Ovary (tissue), 10 donors: Measurements from ENCODE around the gene FAM161A. TPM values are rescaled to one million over a fixed set of nuclear protein-coding genes. Genes with fewer than 3 reads are reported as not detected.

ENCODE experiments used
- DNase-seq, 5 donors: peaks; one replicate each; pipeline ENCODE4 v3.0.0-alpha.2; 2019 to 2020
- H3K27ac ChIP-seq, 2 donors: fragments of 200-600 bp; one replicate each; pipeline versions ENCODE4 v1.5.1 to v1.8.0; 2019 to 2022
- H3K27me3 ChIP-seq: fragments of 200-600 bp; one replicate; pipeline ENCODE4 v1.8.0; 2022
- H3K36me3 ChIP-seq: fragments of 200-600 bp; sonication (generic); one replicate; pipeline ENCODE4 v1.5.1; 2019
- H3K4me1 ChIP-seq: one replicate; pipeline ENCODE4 v1.8.1; 2013; ENCODE audit warnings: mild to moderate bottlenecking, moderate library complexity; ENCODE audit not compliant: insufficient read depth
- H3K4me3 ChIP-seq: fragments of 200-600 bp; sonication (generic); one replicate; pipeline ENCODE4 v1.5.1; 2017
- H3K9me3 ChIP-seq, 2 donors: fragments of 200-600 bp in 1 of 2; sonication (generic) in 1 of 2; one replicate each; pipeline versions ENCODE4 v1.5.1 to v1.8.1; 2013 to 2019; ENCODE audit warnings: mild to moderate bottlenecking in 1 of 2, moderate library complexity in 1 of 2
- CTCF ChIP-seq, 3 donors: fragments of 450-650 bp in 2 of 3; fragments of 200-600 bp in 1 of 3; IDR thresholded peaks; one replicate each; pipeline versions ENCODE4 v1.5.1 to v1.8.0; 2016 to 2022; ENCODE audit warnings: antibody characterized with exemption in 3 of 3, mild to moderate bottlenecking in 1 of 3
- EP300 ChIP-seq: sonication (generic); formaldehyde crosslinking; IDR thresholded peaks from one replicate; pipeline ENCODE4 v1.6.1; 2017; ENCODE audit warnings: antibody characterized with exemption
- POLR2A ChIP-seq: fragments of 450-650 bp; IDR thresholded peaks from one replicate; pipeline ENCODE4 v1.6.1; 2017; ENCODE audit warnings: antibody characterized with exemption, mild to moderate bottlenecking, moderate library complexity
- WGBS, 3 donors: extraction: QIAGEN DNeasy Blood & Tissue Kit in 1 of 3; methylation state at CpG; one replicate each; pipeline versions ENCODE4 v1.1.5 to v1.1.7; 2013 to 2017; 5-methylcytosine and 5-hydroxymethylcytosine counted together
- intact Hi-C, 4 donors: fragments of 100-400 bp; cut with DNase I; formaldehyde crosslinking; loops; one replicate each; pipeline versions ENCODE4 v1.11.0 to v1.15.1; 2022 to 2023
- long read RNA-seq, 3 donors: library from polyadenylated mRNA in 2 of 3; unstranded in 2 of 3; transcript quantifications; one replicate each; pipeline ENCODE4 v2.0.0 and lab custom pipeline, GENCODE V29; 2021 to 2026
- polyA plus RNA-seq, 2 donors: library from polyadenylated mRNA; stranded (reverse); fragments of 200-250 nt in 1 of 2; fragments of 350-450 nt in 1 of 2; fragmentation: Illumina TruSeq in 1 of 2; extraction: RNeasy Lipid Tissue Mini Kit (QIAGEN cat#74804) in 1 of 2; gene quantifications; one replicate each; pipeline ENCODE4 v1.2.3, GENCODE V29; 2013 to 2014
- total RNA-seq, 7 donors: library from RNA; depleted of rRNA in 2 of 7; stranded (reverse); fragments of >200 nt in 2 of 7; fragmentation: NEBNext Ultra II Directional in 3 of 7; extraction: Animal tissue kit (Norgen Biotek cat#: 25700) in 3 of 7; gene quantifications; one replicate each; pipeline versions ENCODE4 v1.1.0 to v1.2.4, GENCODE V29; 2016 to 2023
- donor health status: DM: no; HTN: no; CAD: no; lungs with moderate emphysema.
- donor health status: DM: no; HTN: no; CAD: no.
- donor health status: Bipolar disorder and iron deficiency.
- donor health status: DM: yes; HTN: yes; CAD: no.
- donor health status: DM: no; HTN: no; CAD: no.
- donor health status: DM: yes; HTN: yes; CAD: no.

Gene FAM161A
- 1 to 10 TPM; 4.9 to 9.4 (median 7.2) TPM for total RNA-seq
- 1 to 10 TPM; 5.6 to 6.1 TPM for polyA plus RNA-seq
- long read RNA-seq, donor 1, partial matches to known transcripts = 51 of 55 reads
- long read RNA-seq, donor 1, other reads (novel, unspliced or antisense) = 4 of 55 reads
- long read RNA-seq, donor 2, partial matches to known transcripts = 0 of 1 reads
- long read RNA-seq, donor 2, other reads (novel, unspliced or antisense) = 0 of 1 reads
- long read RNA-seq, donor 3, transcript FAM161A-203 (6 exons, 3,684 nt) = major isoform, 7 of 18 reads
- long read RNA-seq, donor 3, partial matches to known transcripts = 6 of 18 reads
- long read RNA-seq, donor 3, other reads (novel, unspliced or antisense) = 2 of 18 reads

DNA sequence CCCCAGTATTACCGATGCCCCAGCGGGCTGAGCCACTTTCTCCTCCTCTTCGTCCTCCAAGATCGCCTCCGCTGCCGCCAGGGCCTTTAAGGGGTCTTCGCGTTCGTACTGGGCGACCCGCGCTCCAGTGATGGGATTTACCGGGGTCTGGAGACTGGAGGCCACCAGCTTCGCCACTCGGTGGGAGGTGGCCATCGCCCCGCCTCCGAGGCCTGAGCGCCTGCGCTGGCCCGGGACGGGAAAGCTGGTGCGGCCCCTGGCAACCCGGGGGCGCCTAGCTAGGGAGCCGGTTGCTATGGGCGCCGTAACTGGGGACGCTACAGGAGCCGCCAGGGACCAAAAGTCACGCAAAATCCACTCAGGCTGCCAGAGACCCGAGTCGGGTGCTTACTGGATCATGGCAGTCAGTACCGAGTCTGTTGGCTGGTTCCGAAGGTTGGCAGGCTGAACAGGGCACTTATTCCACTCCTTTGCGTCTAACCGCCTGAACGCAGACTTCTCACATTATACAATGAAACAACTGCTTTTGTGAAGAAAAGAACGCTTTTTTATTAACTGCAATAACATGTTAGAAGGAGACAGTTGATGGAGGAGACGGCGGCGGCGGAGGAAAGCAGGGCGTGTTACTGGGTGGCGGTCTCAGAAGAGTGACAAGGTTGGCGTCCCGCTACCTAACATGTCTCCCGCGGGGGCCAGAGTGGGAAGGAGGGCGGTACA, at the start of gene FAM161A:
Gene FAM161A (minus strand): TSS at position 214 of the 717 bp plus-strand sequence. CDS start 19 bp downstream, at position 195.
- Histone ChIP-seq H3K27ac (peak within 1 kb of the TSS; percentile 69 to 89), H3K4me1 (no peaks in the 10 kb centered on the region), H3K9me3 (no peaks in the 10 kb centered on the region), H3K27me3 (no peaks in the 10 kb centered on the region), H3K4me3 (peak within 1 kb of the TSS; percentile 82), H3K36me3 (no peaks in the 10 kb centered on the region)
- peak; percentile 92 to 95 (median 92) for DNase-seq
- intact Hi-C loops = no loop called here
- WGBS, 3 donors = 0 to 1% (median 0%) methylated on average over 36 to 50 of the region's 50 CpGs
- TF ChIP-seq POLR2A (no peak), CTCF (IDR thresholded peaks at IDR 0.05) (peak in 1 of 3 donors; percentile 21), EP300 (no peak)

DNA sequence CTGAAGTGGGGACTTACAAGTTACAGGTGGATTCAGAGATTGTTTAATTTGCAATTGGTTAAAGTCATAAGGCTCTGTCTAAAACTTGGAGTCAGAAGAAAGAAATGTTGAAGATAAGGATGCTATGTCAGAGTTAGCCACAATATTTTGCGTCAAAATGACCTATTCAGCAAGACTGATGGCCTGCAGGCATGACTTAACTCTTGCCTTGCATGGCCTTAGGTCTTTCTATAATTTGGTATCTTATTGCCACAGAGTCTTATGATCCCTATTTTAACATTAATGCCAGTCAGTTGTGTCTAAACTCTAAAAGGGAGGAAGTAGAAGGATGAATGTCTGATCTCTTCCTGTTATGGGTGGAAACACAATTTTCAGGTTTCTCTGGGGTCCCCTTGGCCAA, 46.4 kb upstream of the FAM161A start:
- TF ChIP-seq POLR2A (no peak), EP300 (no peak), CTCF (IDR thresholded peaks at IDR 0.05) (no peak)
- Histone ChIP-seq H3K9me3 (no peaks in the 10 kb centered on the region), H3K36me3 (no peaks in the 10 kb centered on the region), H3K4me1 (no peaks in the 10 kb centered on the region), H3K27me3 (no peaks in the 10 kb centered on the region), H3K27ac (no peak overlapping the region), H3K4me3 (no peak overlapping the region)
- DNase-seq = no peak
- intact Hi-C loops = no loop called here
- 18 to 33% (median 26%) methylated on average over 1 of the region's 1 CpG for WGBS, 3 donors

GRCh38 chr2:61898810-61899209, 45.0 kb upstream of the FAM161A start:
- Histone ChIP-seq H3K4me3 (no peak overlapping the region), H3K27me3 (no peaks in the 10 kb centered on the region), H3K36me3 (no peaks in the 10 kb centered on the region), H3K27ac (no peak overlapping the region), H3K4me1 (no peaks in the 10 kb centered on the region), H3K9me3 (no peaks in the 10 kb centered on the region)
- DNase-seq = no peak
- 17 to 22% (median 17%) methylated on average over 2 of the region's 2 CpGs for WGBS, 3 donors
- TF ChIP-seq POLR2A (no peak), CTCF (IDR thresholded peaks at IDR 0.05) (no peak), EP300 (no peak)
- intact Hi-C loops = no loop called here

- peak; percentile 86 to 95 (median 91) for DNase-seq
- TF ChIP-seq EP300 (no peak), CTCF (IDR thresholded peaks at IDR 0.05) (peak in 1 of 3 donors; percentile 38), POLR2A (peak; percentile 91)
- H3K27me3 ChIP-seq = no peaks in the 10 kb centered on the region
- no peaks in the 10 kb centered on the region for H3K9me3 ChIP-seq
- peak within 1 kb of the TSS; percentile 80 for H3K4me3 ChIP-seq
- H3K4me1 ChIP-seq = peaks cover 8% of the 10 kb centered on the region
- 1% methylated on average over 72 to 74 of the region's 74 CpGs for WGBS, 3 donors
- intact Hi-C loops = loop anchor here in 1 of 4 donors (10.0 kb wide), 1 partner anchor 354 kb away; the partner anchor contains the start of gene XPO1
- H3K27ac ChIP-seq = peak within 1 kb of the TSS; percentile 92 to 99
- H3K36me3 ChIP-seq = no peaks in the 10 kb centered on the region
Measured at GRCh38 chr2:61888267-61889055, 34.6 kb upstream of the FAM161A start, which contains the start of gene CCT4. TSS of gene CCT4 (minus strand) at chr2:61888656. CDS start at chr2:61888507, 149 bp downstream.
